Naive thymus-derived CD4-positive, alpha-beta T cell (primary cell): ENCODE results near the gene CABLES2. TPM values are rescaled to one million over a fixed set of nuclear protein-coding genes. Genes with fewer than 3 reads are reported as not detected.

Experiments
- ATAC-seq: fragments of 150-1000 bp; cut with Tn5 transposase; 2 replicates; pipeline ENCODE4 v1.10.0; 2021; ENCODE audit warnings: mild to moderate bottlenecking, moderate library complexity
- CTCF ChIA-PET: fragments of 350-600 bp; sonication (Branson Sonifier 250); formaldehyde crosslinking; loops from one replicate; lab custom pipeline; 2021; ENCODE audit warnings: antibody characterized with exemption; lab: Charles Lee
- POLR2A ChIA-PET: fragments of 350-600 bp; sonication (Branson Sonifier 250); formaldehyde crosslinking; loops from one replicate; lab custom pipeline; 2021; ENCODE audit warnings: antibody characterized with exemption, inconsistent platforms; lab: Charles Lee
- DNase-seq, 9 donors: peaks; one replicate each; pipeline versions ENCODE4 v3.0.0 to v3.0.0-alpha.2; 2020 to 2022; ENCODE audit warnings: mixed read lengths in 1 of 9
- H3K27ac ChIP-seq: one replicate; pipeline ENCODE4 v1.7.0; 2013; ENCODE audit warnings: mild to moderate bottlenecking, low read depth, low read length, moderate library complexity
- H3K27me3 ChIP-seq, 2 donors: one replicate each; pipeline ENCODE4 v1.7.0; 2013; ENCODE audit warnings: low read length in 2 of 2, mild to moderate bottlenecking in 2 of 2, moderate library complexity in 2 of 2; ENCODE audit not compliant: control insufficient read depth in 2 of 2, insufficient read depth in 2 of 2
- H3K36me3 ChIP-seq, 3 experiments: 1 replicate in 2 of 3; 2 replicates in 1 of 3; pipeline ENCODE4 v1.7.0; 2013; ENCODE audit warnings: low read length in 3 of 3, mild to moderate bottlenecking in 3 of 3, moderate library complexity in 1 of 3; ENCODE audit not compliant: insufficient read depth in 3 of 3, control insufficient read depth in 2 of 3
- H3K4me1 ChIP-seq, 2 donors: one replicate each; pipeline ENCODE4 v1.7.0; 2013; ENCODE audit warnings: low read length in 2 of 2, mild to moderate bottlenecking in 2 of 2, moderate library complexity in 1 of 2; ENCODE audit not compliant: control insufficient read depth in 2 of 2, insufficient read depth in 2 of 2
- H3K4me3 ChIP-seq: 2 replicates; pipeline ENCODE4 v1.7.0; 2013; ENCODE audit warnings: mild to moderate bottlenecking, low read length
- H3K9me3 ChIP-seq, 3 experiments: 1 replicate in 2 of 3; 2 replicates in 1 of 3; pipeline ENCODE4 v1.7.0; 2013; ENCODE audit warnings: low read length in 3 of 3; ENCODE audit not compliant: control insufficient read depth in 2 of 3
- H3K27ac Mint-ChIP-seq, 9 donors: one replicate each; pipeline ENCODE4 v1.8.0; 2020 to 2022; ENCODE audit warnings: mixed read lengths in 9 of 9, mild to moderate bottlenecking in 8 of 9, moderate library complexity in 5 of 9, inconsistent platforms in 2 of 9
- H3K27me3 Mint-ChIP-seq, 5 donors: one replicate each; pipeline ENCODE4 v1.8.0; 2021 to 2022; ENCODE audit warnings: mixed read lengths in 5 of 5, mild to moderate bottlenecking in 1 of 5
- H3K36me3 Mint-ChIP-seq, 5 donors: one replicate each; pipeline ENCODE4 v1.8.0; 2020 to 2022; ENCODE audit warnings: mixed read lengths in 5 of 5, mild to moderate bottlenecking in 3 of 5, inconsistent platforms in 1 of 5
- H3K4me1 Mint-ChIP-seq, 7 donors: one replicate each; pipeline ENCODE4 v1.8.0; 2020 to 2022; ENCODE audit warnings: mixed read lengths in 7 of 7, mild to moderate bottlenecking in 3 of 7, inconsistent platforms in 1 of 7
- H3K4me3 Mint-ChIP-seq, 10 donors: one replicate each; pipeline ENCODE4 v1.8.0; 2020 to 2022; ENCODE audit warnings: mild to moderate bottlenecking in 10 of 10, mixed read lengths in 10 of 10, moderate library complexity in 6 of 10, inconsistent platforms in 2 of 10
- H3K9me3 Mint-ChIP-seq, 11 donors: one replicate each; pipeline ENCODE4 v1.8.0; 2020 to 2022; ENCODE audit warnings: mixed read lengths in 11 of 11, mild to moderate bottlenecking in 4 of 11, inconsistent platforms in 1 of 11, moderate library complexity in 1 of 11
- intact Hi-C, 2 donors: fragments of 100-400 bp; cut with micrococcal nuclease; formaldehyde crosslinking; loops; one replicate each; pipeline ENCODE4 v1.15.1; 2023
- polyA plus RNA-seq, 2 donors: library from polyadenylated mRNA; unstranded; fragments of 300-500 nt; fragmentation: Illumina TruSeq; gene quantifications; one replicate each; pipeline ENCODE4 v1.2.3, GENCODE V29; 2021
- total RNA-seq, 6 experiments: library from RNA in 5 of 6; stranded (reverse) in 5 of 6; gene quantifications; 1 replicate in 5 of 6; 2 replicates in 1 of 6; pipeline ENCODE4 v1.2.3 and lab custom pipeline; 2021 to 2026

CABLES2 gene
- total and polyA plus RNA-seq, 7 experiments from 2014 or later, result 0.61 to 16.7 (median 5.6) TPM

DNA sequence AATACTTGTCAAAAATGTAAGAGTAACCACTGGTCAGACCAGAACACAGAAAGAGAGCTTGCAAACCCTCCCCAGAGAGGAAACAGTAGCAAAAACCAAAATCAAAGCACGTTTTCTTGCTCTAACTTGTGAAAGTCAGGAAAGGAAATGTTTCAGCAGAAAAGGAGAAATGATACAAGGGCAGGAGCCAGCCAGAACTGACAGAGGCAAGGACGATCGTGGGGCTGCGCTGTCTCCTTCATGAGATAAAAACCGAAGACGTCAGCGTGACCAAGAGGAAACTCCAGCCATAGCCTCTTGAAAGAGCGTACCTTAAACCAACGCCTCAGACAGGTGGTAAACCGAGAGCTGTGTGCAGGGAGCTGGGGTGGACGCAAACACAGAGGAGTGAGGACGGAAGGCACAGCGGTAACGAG is 67.4 kb downstream of the CABLES2 start:
- no peaks in the 10 kb centered on the region for H3K4me1 ChIP-seq
- Mint-ChIP-seq H3K9me3 (peaks cover 0 to 7% (median 0%) of the 10 kb centered on the region in 11 donors), H3K4me3 (no peak overlapping the region), H3K27me3 (peaks cover 0 to 16% (median 7%) of the 10 kb centered on the region in 5 donors), H3K27ac (no peak overlapping the region), H3K4me1 (peaks cover 0 to 7% (median 0%) of the 10 kb centered on the region in 7 donors), H3K36me3 (peaks cover 0 to 5% (median 3%) of the 10 kb centered on the region in 5 donors)
- no peak for DNase-seq
- no peaks in the 10 kb centered on the region for H3K27me3 ChIP-seq
- no peaks in the 10 kb centered on the region for H3K36me3 ChIP-seq
- ChIA-PET POLR2A (no interaction called here), CTCF (no interaction called here)
- intact Hi-C loops, result no loop called here
- H3K4me3 ChIP-seq, result no peak overlapping the region
- H3K9me3 ChIP-seq, result no peaks in the 10 kb centered on the region
- no peak overlapping the region for H3K27ac ChIP-seq
- ATAC-seq, result peak; percentile 34

Other genes starting within 250 kb of the CABLES2 start
- 10 to 100 TPM; 20.4 to 51.5 (median 41.8) TPM for gene MTG2, start 224.3 kb downstream of the CABLES2 start, total RNA-seq
- 10 to 100 TPM; 18.2 to 31.8 TPM for gene MTG2, start 224.3 kb downstream of the CABLES2 start, polyA plus RNA-seq
- not detected for gene HRH3, start 187.0 kb downstream of the CABLES2 start, total RNA-seq
- gene HRH3, start 187.0 kb downstream of the CABLES2 start, polyA plus RNA-seq, result not detected
- 10 to 100 TPM; 37.6 to 80.8 (median 69.3) TPM for gene OSBPL2, start 168.8 kb downstream of the CABLES2 start, total RNA-seq
- gene OSBPL2, start 168.8 kb downstream of the CABLES2 start, polyA plus RNA-seq, result 10 to 100 TPM; 14.6 to 23.4 TPM
- 100 to 1,000 TPM in 1 of 5 experiments, 10 to 100 TPM in 4; 51.3 to 117 (median 55.0) TPM for gene ADRM1, start 104.3 kb downstream of the CABLES2 start, total RNA-seq
- gene ADRM1, start 104.3 kb downstream of the CABLES2 start, polyA plus RNA-seq, result 10 to 100 TPM; 73.7 to 99.9 TPM
- 1 to 10 TPM in 1 of 5 experiments, under 1 TPM in 4; 0.05 to 1.3 (median 0.57) TPM for gene LAMA5, start 40.0 kb downstream of the CABLES2 start, total RNA-seq
- gene LAMA5, start 40.0 kb downstream of the CABLES2 start, polyA plus RNA-seq, result not detected
- 1,000 to 10,000 TPM; 2,026 to 3,407 (median 3,308) TPM for gene RPS21, start 20.2 kb downstream of the CABLES2 start, total RNA-seq
- gene RPS21, start 20.2 kb downstream of the CABLES2 start, polyA plus RNA-seq, result 1,000 to 10,000 TPM; 3,163 to 3,458 TPM
- not detected for gene RBBP8NL, start 20.3 kb upstream of the CABLES2 start, total RNA-seq
- not detected for gene RBBP8NL, start 20.3 kb upstream of the CABLES2 start, polyA plus RNA-seq
- gene GATA5, start 68.7 kb upstream of the CABLES2 start, total RNA-seq, result not detected
- not detected for gene GATA5, start 68.7 kb upstream of the CABLES2 start, polyA plus RNA-seq
- 10 to 100 TPM in 1 of 5 experiments, 1 to 10 TPM in 2, under 1 TPM in 2; 0.81 to 45.5 (median 1.4) TPM for gene SLCO4A1, start 235.2 kb upstream of the CABLES2 start, total RNA-seq
- gene SLCO4A1, start 235.2 kb upstream of the CABLES2 start, polyA plus RNA-seq, result under 1 TPM; 0.36 to 0.39 TPM